Mammary epithelial cell (primary cell): ENCODE results near the gene MS4A1.

Experiments used
- CTCF ChIP-seq, 2 donors: IDR thresholded peaks in 1 of 2; conservative IDR thresholded peaks in 1 of 2; 2 replicates each; pipeline ENCODE4 v1.5.1; 2011 to 2012; ENCODE audit warnings: inconsistent platforms in 2 of 2, low read length in 2 of 2, mild to moderate bottlenecking in 2 of 2, control low read depth in 1 of 2, low read depth in 1 of 2; ENCODE audit not compliant: insufficient read depth in 1 of 2; ENCODE audit errors: extremely low read depth in 1 of 2
- EZH2 ChIP-seq: IDR thresholded peaks from 2 replicates; pipeline ENCODE4 v1.6.1; 2012; ENCODE audit warnings: low read length, inconsistent platforms, borderline replicate concordance

DNA sequence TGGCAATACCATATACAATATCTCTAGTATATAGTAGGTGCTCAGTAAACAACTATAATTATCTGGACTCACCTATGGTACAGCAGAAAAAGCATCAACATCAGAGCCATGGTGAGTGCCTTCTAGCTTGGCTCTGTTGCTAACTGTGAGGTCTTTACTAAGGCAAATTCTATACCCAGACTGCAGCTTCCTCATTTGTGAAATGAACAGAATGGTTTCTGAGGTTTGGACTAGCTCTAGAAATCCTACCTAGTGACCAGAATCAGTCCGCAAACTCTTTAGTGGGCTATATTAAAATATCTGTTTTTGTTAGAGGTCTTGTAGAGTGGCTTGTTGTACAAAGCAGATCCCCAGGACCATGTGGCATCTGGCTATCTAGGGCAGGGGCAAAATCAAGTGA lies 3.7 kb downstream of the MS4A1 start:
- TF ChIP-seq EZH2 (no peak), CTCF (conservative IDR thresholded peaks at IDR 0.05 in 1 of 2, IDR thresholded peaks at IDR 0.05 in 1 of 2; ENCODE audit: extremely low read depth in 1 of 2, insufficient read depth in 1 of 2, low read depth in 1 of 2, low read length in 2 of 2) (no peak)
